Measurements from ENCODE around the gene MICAL3.

GRCh38 chr22:18073467-18073866 is 49.1 kb upstream of the MICAL3 start:
- TF ChIP-seq CTCF (IDR thresholded peaks at IDR 0.05) (no peak), POLR2A (IDR thresholded peaks at IDR 0.05) (no peak)
